Keratinocyte (primary cell): ENCODE results near the gene MUC5B. TPM values are rescaled to one million over a fixed set of nuclear protein-coding genes. Genes with fewer than 3 reads are reported as not detected.

ENCODE experiments used
- DNase-seq: peaks from one replicate; pipeline ENCODE4 v3.0.0-alpha.2; 2011; ENCODE audit warnings: low read depth, missing footprints, low spot score
- FAIRE-seq: peaks from 2 replicates; lab custom pipeline; 2011; peaks lifted over from hg19 to GRCh38; lab: Jason Lieb, UNC
- H2AFZ ChIP-seq: 2 replicates; pipeline ENCODE4 v1.6.0; 2012; ENCODE audit warnings: low read length, control low read depth, inconsistent platforms; ENCODE audit not compliant: control insufficient read depth
- H3K27ac ChIP-seq: 2 replicates; pipeline ENCODE4 v1.5.1; 2011; ENCODE audit warnings: low read length; ENCODE audit not compliant: control insufficient read depth, insufficient read depth
- H3K27me3 ChIP-seq: 3 replicates; pipeline ENCODE4 v1.6.0; 2011; ENCODE audit warnings: low read length; ENCODE audit not compliant: control insufficient read depth, insufficient read depth; ENCODE audit errors: extremely low read depth
- H3K36me3 ChIP-seq, 2 experiments: 2 replicates in 1 of 2; 3 replicates in 1 of 2; pipeline ENCODE4 v1.5.1; 2011; ENCODE audit warnings: low read length in 2 of 2, mild to moderate bottlenecking in 1 of 2; ENCODE audit not compliant: control insufficient read depth in 2 of 2, insufficient read depth in 2 of 2; ENCODE audit errors: extremely low read depth in 1 of 2
- H3K4me1 ChIP-seq: 3 replicates; pipeline ENCODE4 v1.5.1; 2011; ENCODE audit warnings: low read length; ENCODE audit not compliant: control insufficient read depth, insufficient read depth; ENCODE audit errors: extremely low read depth
- H3K4me2 ChIP-seq: 3 replicates; pipeline ENCODE4 v1.6.0; 2011; ENCODE audit warnings: low read depth, low read length; ENCODE audit not compliant: control insufficient read depth, insufficient read depth; ENCODE audit errors: extremely low read depth
- H3K4me3 ChIP-seq, 3 experiments: fragments of 200-600 bp in 1 of 3; sonication (generic) in 1 of 3; 2 replicates in 2 of 3; 3 replicates in 1 of 3; pipeline ENCODE4 v1.5.1; 2011 to 2016; ENCODE audit warnings: low read length in 3 of 3, mild to moderate bottlenecking in 3 of 3, control low read depth in 2 of 3, inconsistent platforms in 1 of 3, low read depth in 1 of 3, mixed read lengths in 1 of 3, mixed run types in 1 of 3, moderate library complexity in 1 of 3; ENCODE audit not compliant: control insufficient read depth in 2 of 3, insufficient read depth in 2 of 3; ENCODE audit errors: extremely low read depth in 1 of 3
- H3K79me2 ChIP-seq: 2 replicates; pipeline ENCODE4 v1.6.0; 2012; ENCODE audit warnings: low read length; ENCODE audit not compliant: control insufficient read depth, insufficient read depth
- H3K9ac ChIP-seq: 3 replicates; pipeline ENCODE4 v1.6.0; 2011; ENCODE audit warnings: low read length; ENCODE audit not compliant: control insufficient read depth, insufficient read depth; ENCODE audit errors: extremely low read depth
- H3K9me1 ChIP-seq: 3 replicates; pipeline ENCODE4 v1.6.0; 2011; ENCODE audit warnings: low read length; ENCODE audit not compliant: control insufficient read depth, insufficient read depth; ENCODE audit errors: extremely low read depth
- H3K9me3 ChIP-seq: 2 replicates; pipeline ENCODE4 v1.5.1; 2012; ENCODE audit warnings: low read depth, low read length; ENCODE audit not compliant: control insufficient read depth
- H4K20me1 ChIP-seq: 3 replicates; pipeline ENCODE4 v1.6.0; 2011; ENCODE audit warnings: low read length; ENCODE audit not compliant: control insufficient read depth, insufficient read depth; ENCODE audit errors: extremely low read depth
- CTCF ChIP-seq, 3 experiments: IDR thresholded peaks in 1 of 3; conservative IDR thresholded peaks in 1 of 3; optimal IDR thresholded peaks in 1 of 3; 2 replicates in 2 of 3; 3 replicates in 1 of 3; pipeline versions ENCODE3 to v1.5.1; 2011; ENCODE audit warnings: low read length in 3 of 3, mild to moderate bottlenecking in 3 of 3, moderate library complexity in 2 of 3, control low read depth in 1 of 3, inconsistent platforms in 1 of 3; ENCODE audit not compliant: insufficient read depth in 2 of 3; ENCODE audit errors: extremely low read depth in 1 of 3
- EZH2 ChIP-seq: IDR thresholded peaks from one replicate; pipeline ENCODE4 v1.6.1; 2012; ENCODE audit warnings: inconsistent platforms, mild to moderate bottlenecking, low read length, moderate library complexity
- dilution Hi-C: fragments of 300-500 bp; cut with MboI; formaldehyde crosslinking; loops from one replicate; pipeline ENCODE4 v1.7.0; 2020; ENCODE audit warnings: low sequenced_read_pairs; ENCODE audit not compliant: extremely low pct_ligation_motif_present
- polyA plus RNA-seq, 5 experiments: library from polyadenylated mRNA; depleted of rRNA in 3 of 5; stranded (reverse) in 3 of 5; stranded (forward) in 1 of 5; unstranded in 1 of 5; fragments of >200 nt; gene quantifications; 1 replicate in 1 of 5; 2 replicates in 3 of 5; 3 replicates in 1 of 5; pipeline versions ENCODE4 v1.2.1 to v1.2.3, GENCODE V29; 2011 to 2012; ENCODE audit warnings: missing spikeins in 2 of 5, low read depth in 1 of 5, low replicate concordance in 1 of 5

Gene MUC5B
- polyA plus RNA-seq, 1 donor (not counting 4 experiments of a cell fraction or from before 2014, with no cell fraction given): not detected

- Histone ChIP-seq H3K9ac (no peak overlapping the region), H3K4me1 (peaks cover 19% of the 10 kb centered on the region), H4K20me1 (peaks cover 28% of the 10 kb centered on the region), H3K9me1 (no peaks in the 10 kb centered on the region), H3K27ac (no peak overlapping the region), H3K79me2 (peaks cover 80% of the 10 kb centered on the region), H3K36me3 (peaks cover 17 to 35% of the 10 kb centered on the region in 2 experiments), H3K27me3 (no peaks in the 10 kb centered on the region), H2AFZ (no peak overlapping the region), H3K4me3 (no peak overlapping the region), H3K4me2 (no peak overlapping the region), H3K9me3 (no peaks in the 10 kb centered on the region)
- FAIRE-seq (no peak), DNase-seq (no peak)
- TF ChIP-seq CTCF (optimal IDR thresholded peaks at IDR 0.05 in 1 of 3, IDR thresholded peaks at IDR 0.05 in 1 of 3, conservative IDR thresholded peaks at IDR 0.05 in 1 of 3; ENCODE audit: extremely low read depth in 1 of 3, insufficient read depth in 2 of 3, low read length in 3 of 3) (no peak), EZH2 (no peak)
- dilution Hi-C loops: no loop called here
These were observed 72.7 kb downstream of the MUC5B start for GRCh38 chr11:1295591-1295990.

- no peak for DNase-seq
- H3K9me1 ChIP-seq: no peaks in the 10 kb centered on the region
- dilution Hi-C loops: no loop called here
- no peak overlapping the region for H3K4me3 ChIP-seq
- H3K4me1 ChIP-seq: peaks cover 19% of the 10 kb centered on the region
- FAIRE-seq: no peak
- H3K79me2 ChIP-seq: peaks cover 80% of the 10 kb centered on the region
- TF ChIP-seq EZH2 (no peak), CTCF (optimal IDR thresholded peaks at IDR 0.05 in 1 of 3, IDR thresholded peaks at IDR 0.05 in 1 of 3, conservative IDR thresholded peaks at IDR 0.05 in 1 of 3; ENCODE audit: extremely low read depth in 1 of 3, insufficient read depth in 2 of 3, low read length in 3 of 3) (no peak)
- H3K27ac ChIP-seq: no peak overlapping the region
- no peak overlapping the region for H3K4me2 ChIP-seq
- no peak overlapping the region for H2AFZ ChIP-seq
- H3K9ac ChIP-seq: no peak overlapping the region
- H3K36me3 ChIP-seq: peaks cover 14 to 32% of the 10 kb centered on the region in 2 experiments
- H4K20me1 ChIP-seq: peaks cover 26% of the 10 kb centered on the region
- no peaks in the 10 kb centered on the region for H3K27me3 ChIP-seq
- no peaks in the 10 kb centered on the region for H3K9me3 ChIP-seq
These were observed 73.4 kb downstream of the MUC5B start for GRCh38 chr11:1296287-1296686.
